HCT116 (cell line): ENCODE data around the gene ASPG. TPM values are rescaled to one million over a fixed set of nuclear protein-coding genes. Genes with fewer than 3 reads are reported as not detected.

Source experiments
- ATAC-seq: fragments of 200-7000 bp; cut with Tn5 transposase; 2 replicates; pipeline ENCODE4 v1.9.1; 2020; ENCODE audit warnings: mild to moderate bottlenecking, moderate library complexity
- BruUV-seq: library from RNA; stranded (reverse); fragments of 400-500 nt; replicated peaks from 2 replicates; lab custom pipeline; 2021; lab: Mats Ljungman, UMichigan
- CTCF ChIA-PET: fragments of 300-600 bp; sonication (Branson Sonifier 250); formaldehyde crosslinking; loops from one replicate; lab custom pipeline; 2021; ENCODE audit warnings: antibody characterized with exemption; lab: Charles Lee
- POLR2A ChIA-PET: fragments of 300-600, 350-600 bp; sonication (Branson Sonifier 250); formaldehyde crosslinking; loops from one replicate; lab custom pipeline; 2021; ENCODE audit warnings: antibody characterized with exemption; lab: Charles Lee
- RAD21 ChIA-PET, 2 experiments: fragments of 300-600 bp; sonication (Branson Sonifier 250); formaldehyde crosslinking; loops; one replicate each; lab custom pipeline; 2023; ENCODE audit warnings: low total read pairs in 2 of 2; ENCODE audit not compliant: uncharacterized antibody in 2 of 2, unreplicated experiment in 2 of 2, low non-redundant PET in 1 of 2; lab: Charles Lee
- DNase-seq: peaks from one replicate; pipeline ENCODE4 v3.0.0-alpha.2; 2010; ENCODE audit warnings: low read depth, low spot score
- H2AFZ ChIP-seq: fragments of 200-600 bp; shearing (Covaris generic), sonication (generic); 2 replicates; pipeline ENCODE4 v1.6.1; 2017; ENCODE audit warnings: low read depth, mixed run types, mixed read lengths, antibody characterized with exemption, low read length; ENCODE audit not compliant: poor library complexity, severe bottlenecking
- H3K27ac ChIP-seq: 2 replicates; pipeline ENCODE4 v1.5.1; 2012; ENCODE audit warnings: low read depth, low read length
- H3K27me3 ChIP-seq: fragments of 200-600 bp; sonication (generic); 2 replicates; pipeline ENCODE4 v1.6.1; 2016; ENCODE audit warnings: mixed run types, low read length, mixed read lengths; ENCODE audit not compliant: insufficient read depth
- H3K36me3 ChIP-seq, 2 experiments: fragments of 200-500 bp in 1 of 2; fragments of 200-600 bp in 1 of 2; sonication (Bioruptor generic) in 1 of 2; sonication (generic) in 1 of 2; 2 replicates each; pipeline versions ENCODE4 v1.5.1 to v1.6.1; 2014 to 2016; ENCODE audit warnings: low read length in 2 of 2, inconsistent platforms in 1 of 2, mixed read lengths in 1 of 2, mixed run types in 1 of 2; ENCODE audit not compliant: insufficient read depth in 2 of 2, control insufficient read depth in 1 of 2
- H3K4me1 ChIP-seq, 2 experiments: fragments of 200-600 bp in 1 of 2; sonication (generic) in 1 of 2; 2 replicates each; pipeline versions ENCODE4 v1.5.1 to v1.6.1; 2012 to 2017; ENCODE audit warnings: low read length in 2 of 2, inconsistent platforms in 1 of 2, mild to moderate bottlenecking in 1 of 2, mixed read lengths in 1 of 2, mixed run types in 1 of 2, moderate library complexity in 1 of 2; ENCODE audit not compliant: insufficient read depth in 2 of 2, control insufficient read depth in 1 of 2
- H3K4me2 ChIP-seq: fragments of 200-600 bp; sonication (generic); 2 replicates; pipeline ENCODE4 v1.6.1; 2017; ENCODE audit warnings: mixed run types, low read length, mixed read lengths
- H3K4me3 ChIP-seq, 2 experiments: fragments of 200-600 bp in 1 of 2; sonication (generic) in 1 of 2; replicated peaks in 1 of 2; 2 replicates each; pipeline ENCODE4 v1.5.1; 2011 to 2016; ENCODE audit warnings: low read length in 2 of 2, control low read depth in 1 of 2, low read depth in 1 of 2, mild to moderate bottlenecking in 1 of 2, mixed read lengths in 1 of 2, mixed run types in 1 of 2
- H3K79me2 ChIP-seq: fragments of 200-600 bp; sonication (generic); 2 replicates; pipeline ENCODE4 v1.6.1; 2017; ENCODE audit warnings: mild to moderate bottlenecking, mixed run types, low read length, moderate library complexity, mixed read lengths; ENCODE audit not compliant: insufficient read depth
- H3K9ac ChIP-seq: fragments of 200-600 bp; sonication (generic); 2 replicates; pipeline ENCODE4 v1.6.1; 2016; ENCODE audit warnings: low read length, mixed read lengths
- H3K9me2 ChIP-seq: fragments of 200-600 bp; sonication (generic), shearing (Covaris generic); 2 replicates; pipeline ENCODE4 v1.6.1; 2017; ENCODE audit warnings: mixed run types, mild to moderate bottlenecking, moderate library complexity; ENCODE audit not compliant: insufficient read depth
- H3K9me3 ChIP-seq, 2 experiments: fragments of 200-500 bp in 1 of 2; fragments of 200-600 bp in 1 of 2; sonication (Bioruptor generic) in 1 of 2; sonication (generic) in 1 of 2; 2 replicates each; pipeline ENCODE4 v1.6.1; 2014 to 2017; ENCODE audit warnings: low read length in 2 of 2, mixed read lengths in 2 of 2, inconsistent platforms in 1 of 2, low read depth in 1 of 2, mild to moderate bottlenecking in 1 of 2, mixed run types in 1 of 2, moderate library complexity in 1 of 2; ENCODE audit not compliant: control insufficient read depth in 1 of 2, insufficient read depth in 1 of 2
- H4K20me1 ChIP-seq: fragments of 200-600 bp; sonication (generic), shearing (Covaris generic); 2 replicates; pipeline ENCODE4 v1.6.1; 2017; ENCODE audit warnings: mixed run types, mild to moderate bottlenecking, moderate library complexity; ENCODE audit not compliant: insufficient read depth
- ATF3 ChIP-seq: IDR thresholded peaks from 2 replicates; pipeline ENCODE4 v1.6.1; 2012
- CTCF ChIP-seq, 3 experiments: fragments of 200-600 bp in 1 of 3; sonication (generic) in 1 of 3; IDR thresholded peaks in 2 of 3; conservative IDR thresholded peaks in 1 of 3; 2 replicates each; pipeline ENCODE4 v1.5.1; 2012 to 2017; ENCODE audit warnings: low read depth in 2 of 3, low read length in 2 of 3, antibody characterized with exemption in 1 of 3, borderline replicate concordance in 1 of 3, control low read depth in 1 of 3, mild to moderate bottlenecking in 1 of 3, mixed read lengths in 1 of 3, mixed run types in 1 of 3, moderate library complexity in 1 of 3; ENCODE audit not compliant: insufficient read depth in 1 of 3
- ELF1 ChIP-seq: IDR thresholded peaks from 2 replicates; pipeline ENCODE4 v1.6.1; 2012; ENCODE audit warnings: low read depth, borderline replicate concordance
- EZH2 ChIP-seq: fragments of 200-600 bp; sonication (generic); IDR thresholded peaks from 2 replicates; pipeline ENCODE4 v1.6.1; 2017; ENCODE audit warnings: antibody characterized with exemption, mixed run types
- FOSL1 ChIP-seq: IDR thresholded peaks from 2 replicates; pipeline ENCODE4 v1.6.1; 2012; ENCODE audit warnings: low read depth
- JUND ChIP-seq: IDR thresholded peaks from 2 replicates; pipeline ENCODE4 v1.6.1; 2012
- MAX ChIP-seq: IDR thresholded peaks from 2 replicates; pipeline ENCODE4 v1.6.1; 2012
- POLR2A ChIP-seq: IDR thresholded peaks from 2 replicates; pipeline ENCODE4 v1.7.0; 2011; ENCODE audit warnings: borderline replicate concordance; ENCODE audit not compliant: insufficient read depth, insufficient read length; ENCODE audit errors: extremely low read depth
- POLR2AphosphoS5 ChIP-seq: IDR thresholded peaks from 2 replicates; pipeline ENCODE4 v1.6.1; 2011; ENCODE audit warnings: mild to moderate bottlenecking, low read depth, low read length, moderate library complexity
- RAD21 ChIP-seq: IDR thresholded peaks from 2 replicates; pipeline ENCODE4 v1.6.1; 2012; ENCODE audit warnings: low read depth, mild to moderate bottlenecking
- SP1 ChIP-seq: IDR thresholded peaks from 2 replicates; pipeline ENCODE4 v1.6.1; 2012; ENCODE audit warnings: low read depth
- SRF ChIP-seq: IDR thresholded peaks from 2 replicates; pipeline ENCODE4 v1.6.1; 2012; ENCODE audit warnings: low read depth
- YY1 ChIP-seq: IDR thresholded peaks from 2 replicates; pipeline ENCODE4 v1.6.1; 2011; ENCODE audit warnings: low read length, low read depth, moderate library complexity, mild to moderate bottlenecking; ENCODE audit not compliant: insufficient replicate concordance; ENCODE audit errors: extremely low read depth
- ZBTB33 ChIP-seq: IDR thresholded peaks from 2 replicates; pipeline ENCODE4 v1.6.1; 2011; ENCODE audit warnings: mild to moderate bottlenecking, low read length, moderate library complexity; ENCODE audit not compliant: insufficient replicate concordance; ENCODE audit errors: extremely low read depth
- ZFX ChIP-seq: fragments of 450-650 bp; IDR thresholded peaks from 2 replicates; pipeline ENCODE4 v1.6.1; 2017
- ZNF274 ChIP-seq: fragments of 200-500 bp; sonication (Bioruptor generic); IDR thresholded peaks from 2 replicates; pipeline ENCODE4 v1.6.1; 2014; ENCODE audit warnings: mild to moderate bottlenecking, low read depth, low read length, inconsistent platforms
- intact Hi-C: fragments of 100-400 bp; cut with micrococcal nuclease; formaldehyde crosslinking; loops from 2 replicates; pipeline ENCODE4 v1.10.0; 2022
- total RNA-seq: library from RNA; stranded (reverse); gene quantifications from one replicate; pipeline ENCODE4 v1.2.1, GENCODE V29; 2021; ENCODE audit not compliant: unreplicated experiment

Gene ASPG
- total RNA-seq, 1 experiment from 2014 or later: not detected

- ChIA-PET CTCF (no interaction called here), POLR2A (no interaction called here), RAD21 (no interaction called here)
- Histone ChIP-seq H3K79me2 (no peaks in the 10 kb centered on the region), H4K20me1 (no peaks in the 10 kb centered on the region), H3K9ac (no peak overlapping the region), H3K4me1 (peaks cover 7 to 12% of the 10 kb centered on the region in 2 experiments; a peak in 3 of 4 replicates), H3K4me2 (no peak overlapping the region), H3K36me3 (no peaks in the 10 kb centered on the region), H2AFZ (no peak overlapping the region), H3K9me3 (no peaks in the 10 kb centered on the region), H3K27me3 (no peaks in the 10 kb centered on the region), H3K27ac (no peak overlapping the region), H3K9me2 (no peaks in the 10 kb centered on the region), H3K4me3 (no peak overlapping the region)
- DNase-seq (no peak), ATAC-seq (no peak)
- intact Hi-C loops: no loop called here
- BruUV-seq: no TSS peak
- no peak for TF ChIP-seq ZNF274
- no peak for TF ChIP-seq CTCF (IDR thresholded peaks at IDR 0.05 in 2 of 3, conservative IDR thresholded peaks at IDR 0.05 in 1 of 3; ENCODE audit: borderline replicate concordance in 1 of 3, insufficient read depth in 1 of 3, low read depth in 2 of 3, low read length in 2 of 3)
Measured at GRCh38 chr14:104102282-104102914, 16.9 kb downstream of the ASPG start.

GRCh38 chr14:104103061-104103445 lies 17.6 kb downstream of the ASPG start:
- TF ChIP-seq POLR2AphosphoS5 (no peak), ZNF274 (no peak), MAX (no peak), ATF3 (no peak), ZBTB33 (no peak), SP1 (no peak), YY1 (no peak), RAD21 (no peak), ZFX (no peak), SRF (no peak), FOSL1 (no peak), POLR2A (no peak), ELF1 (no peak), EZH2 (no peak), JUND (no peak)
- DNase-seq (no peak), ATAC-seq (no peak)
- no peaks in the 10 kb centered on the region for H3K27me3 ChIP-seq
- ChIA-PET CTCF (interaction anchor here (1.0 kb wide), 1 partner anchor 9 kb away, joined by 3 read pairs; no protein-coding TSS in a partner anchor), POLR2A (no interaction called here), RAD21 (no interaction called here)
- no peak overlapping the region for H3K27ac ChIP-seq
- H3K9ac ChIP-seq: no peak overlapping the region
- H3K79me2 ChIP-seq: no peaks in the 10 kb centered on the region
- H3K4me1 ChIP-seq: peaks cover 11 to 18% of the 10 kb centered on the region in 2 experiments
- no peaks in the 10 kb centered on the region for H3K36me3 ChIP-seq
- no peaks in the 10 kb centered on the region for H3K9me3 ChIP-seq
- H3K4me3 ChIP-seq: no peak overlapping the region
- H3K4me2 ChIP-seq: no peak overlapping the region
- no peak overlapping the region for H2AFZ ChIP-seq
- intact Hi-C loops: no loop called here
- no TSS peak for BruUV-seq
- no peaks in the 10 kb centered on the region for H4K20me1 ChIP-seq
- H3K9me2 ChIP-seq: no peaks in the 10 kb centered on the region
